NOMO-1 (cell line): ENCODE results near the gene NCKAP5.
"Not testable (repeated sequence)": the region's sequence is repeated elsewhere in the genome, so short reads cannot be mapped to it uniquely, and the experiment has no call there.

Experiments
- DNase-seq, 2 experiments: peaks; one replicate each; lab custom pipeline; 2025; ENCODE audit not compliant: unreplicated experiment in 2 of 2; lab: John Stamatoyannopoulos, UW

NCKAP5 gene

DNA sequence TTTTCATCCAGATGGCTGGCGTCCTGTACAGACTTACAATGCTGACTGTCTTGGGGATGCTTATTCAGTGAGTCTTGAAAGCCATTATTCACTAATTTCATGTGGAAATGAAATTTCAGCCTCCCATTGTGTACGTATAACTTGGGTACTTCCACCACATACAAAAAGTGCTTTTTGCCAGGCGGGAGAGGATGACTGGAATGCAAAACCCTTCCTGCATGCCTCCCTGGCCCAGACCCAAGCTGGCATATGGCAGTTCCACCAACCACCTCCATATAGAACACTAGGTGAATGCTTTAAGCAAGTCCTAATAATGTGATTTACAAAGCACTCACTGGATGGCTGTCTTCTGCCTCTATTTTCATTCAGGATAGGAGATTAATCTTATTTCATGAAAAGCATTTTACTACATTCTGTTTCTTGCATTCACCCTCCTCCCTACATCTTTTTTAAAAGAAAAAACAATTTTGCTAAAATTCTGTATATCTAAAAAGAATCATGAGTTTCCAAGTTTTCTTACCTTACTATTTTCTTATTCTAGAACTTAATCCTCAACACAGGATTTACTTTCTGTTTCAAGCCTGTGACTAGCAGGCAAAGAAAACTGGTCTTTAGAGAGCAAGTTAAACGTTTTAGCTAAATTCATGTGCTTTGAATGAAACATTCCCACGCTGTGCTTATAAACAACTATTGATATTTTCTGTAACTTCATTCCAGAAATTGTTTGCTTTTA is 327.6 kb downstream of the NCKAP5 start:
- DNase-seq = no peak

DNA sequence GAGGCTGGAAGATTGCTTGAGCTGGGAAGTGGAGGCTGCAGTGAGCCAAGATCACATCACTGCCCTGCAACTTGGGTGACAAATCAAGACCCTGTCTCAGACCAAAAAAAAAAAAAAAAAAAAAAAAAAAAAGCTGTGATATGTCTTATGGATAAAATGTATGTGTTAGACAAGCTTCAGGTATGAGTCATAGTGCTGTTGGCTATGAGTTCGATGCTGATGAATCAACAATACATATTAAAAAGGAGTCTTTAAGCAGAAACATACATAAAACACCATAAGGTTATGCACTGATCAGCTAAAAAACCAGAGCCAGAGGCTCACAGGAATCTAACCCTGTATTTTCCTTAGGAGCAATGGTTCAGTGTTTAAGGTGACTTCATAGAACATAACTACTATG is 332.3 kb downstream of the NCKAP5 start:
- no peak for DNase-seq

DNA sequence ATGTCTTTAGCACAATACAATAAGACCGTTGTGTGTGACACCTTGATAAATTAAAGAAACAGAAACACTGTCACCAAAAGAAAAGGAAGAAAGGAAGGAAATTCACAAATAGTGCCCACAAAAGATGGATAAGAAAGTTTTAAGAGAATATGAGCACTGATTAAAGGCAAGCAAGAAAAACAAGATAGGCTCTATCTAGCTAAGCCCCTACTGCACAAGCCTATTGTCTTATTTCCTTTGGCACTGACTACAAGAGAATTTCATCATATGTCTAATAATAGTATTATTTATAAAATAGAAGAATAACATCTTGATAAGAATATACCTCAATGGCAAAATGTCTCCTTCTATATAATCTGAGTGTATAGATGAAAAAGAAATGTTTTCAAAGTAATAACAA is 335.7 kb downstream of the NCKAP5 start:
- DNase-seq = no peak

DNA sequence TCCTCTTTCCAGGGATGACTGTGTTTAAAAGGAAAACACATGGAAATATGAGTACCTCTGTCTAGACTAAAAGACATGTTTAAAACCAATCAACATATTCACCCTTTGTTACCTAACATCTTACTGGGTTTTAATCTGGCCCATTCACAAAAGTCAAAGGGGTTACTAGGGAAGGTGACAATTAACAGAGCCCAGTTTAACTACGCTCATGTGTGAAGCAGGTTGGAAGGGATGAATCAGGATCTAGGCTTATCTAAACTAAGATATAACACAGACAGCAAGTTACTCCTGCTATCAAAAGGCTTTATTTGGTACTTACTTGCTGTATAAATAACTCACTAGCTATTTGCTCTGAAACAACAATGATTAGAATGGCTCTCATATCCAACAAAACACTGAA is 337.0 kb downstream of the NCKAP5 start:
- no peak for DNase-seq

DNA sequence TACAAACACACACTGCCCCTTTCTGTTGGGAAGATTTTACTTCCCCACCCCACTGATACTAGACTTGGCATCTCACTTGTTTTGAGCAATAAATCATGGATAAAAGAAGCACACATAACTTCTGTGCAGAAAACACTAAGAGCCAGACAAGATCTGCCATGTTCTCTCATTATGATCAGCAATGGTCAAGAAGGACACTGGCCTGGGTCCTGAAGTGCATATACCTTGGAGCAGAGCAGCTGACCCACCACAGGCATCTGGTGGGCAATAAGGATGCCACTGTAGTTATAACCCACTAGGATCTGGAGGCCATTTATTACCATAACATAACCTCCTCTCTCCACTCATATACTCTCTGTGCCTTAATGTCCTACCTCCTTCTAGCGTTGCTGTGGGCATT is 338.3 kb downstream of the NCKAP5 start:
- no peak for DNase-seq

GRCh38 chr2:133223226-133223625 is 345.0 kb downstream of the NCKAP5 start:
- DNase-seq = no peak

DNA sequence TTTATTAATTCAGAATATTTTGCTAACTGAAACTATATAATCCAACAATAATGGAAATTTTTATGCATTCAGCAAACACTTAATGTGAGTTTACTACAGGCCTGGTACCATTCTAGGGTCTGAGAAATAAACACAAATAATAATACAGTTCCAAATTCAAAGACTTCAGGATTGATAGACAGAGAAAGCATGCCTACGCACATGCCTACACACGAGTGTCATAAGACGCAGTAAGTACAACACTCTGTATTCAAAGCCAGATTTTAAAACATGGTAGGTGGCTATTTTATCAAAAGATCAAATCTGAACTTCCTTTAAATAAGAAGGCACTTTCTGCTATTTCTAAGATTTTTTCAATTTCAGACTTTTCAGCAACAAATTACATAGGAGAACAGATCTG is 346.9 kb downstream of the NCKAP5 start:
- DNase-seq = no peak

DNA sequence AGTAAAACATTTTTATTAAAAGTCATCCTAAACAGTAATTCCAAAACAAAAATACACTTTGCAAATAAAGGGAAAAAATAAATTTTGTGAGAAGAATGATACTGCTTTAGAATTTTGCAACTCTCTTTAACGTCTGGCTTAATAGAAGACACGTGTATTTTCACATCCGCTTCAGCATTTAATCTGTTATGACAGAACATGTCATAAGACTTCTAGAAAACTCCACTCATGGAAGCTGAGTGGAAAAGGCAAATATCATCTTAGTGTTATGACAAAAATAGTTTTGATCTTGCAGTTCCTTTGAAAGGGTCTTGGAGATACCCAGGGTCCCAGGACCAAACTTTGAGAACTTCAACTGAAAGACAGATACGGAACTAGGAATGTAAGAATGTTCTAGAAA is 350.1 kb downstream of the NCKAP5 start:
- DNase-seq = no peak

- no peak for DNase-seq
Measured at GRCh38 chr2:133215477-133215876, 352.8 kb downstream of the NCKAP5 start.

DNA sequence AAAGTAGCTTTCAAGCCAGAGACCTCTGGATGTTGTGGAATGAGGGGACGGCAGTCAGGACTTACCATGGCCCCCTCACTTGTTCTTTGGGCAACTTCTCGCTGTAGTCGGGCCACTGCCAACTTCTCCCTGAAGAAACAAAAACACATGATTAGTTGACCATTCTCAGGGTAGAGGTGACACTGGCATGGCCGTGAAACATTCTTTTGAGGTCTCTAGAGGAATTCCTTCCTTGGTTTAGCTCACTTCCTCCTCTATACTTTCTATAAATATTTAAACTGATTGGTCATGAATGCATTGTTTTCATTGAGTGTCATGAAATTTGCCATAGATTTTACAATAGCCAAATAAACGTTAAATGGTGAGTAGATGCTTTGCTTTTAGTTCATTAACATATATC is 354.6 kb downstream of the NCKAP5 start:
- DNase-seq = no peak

- no peak for DNase-seq
Measured at GRCh38 chr2:133209325-133209724, 358.9 kb downstream of the NCKAP5 start.

DNA sequence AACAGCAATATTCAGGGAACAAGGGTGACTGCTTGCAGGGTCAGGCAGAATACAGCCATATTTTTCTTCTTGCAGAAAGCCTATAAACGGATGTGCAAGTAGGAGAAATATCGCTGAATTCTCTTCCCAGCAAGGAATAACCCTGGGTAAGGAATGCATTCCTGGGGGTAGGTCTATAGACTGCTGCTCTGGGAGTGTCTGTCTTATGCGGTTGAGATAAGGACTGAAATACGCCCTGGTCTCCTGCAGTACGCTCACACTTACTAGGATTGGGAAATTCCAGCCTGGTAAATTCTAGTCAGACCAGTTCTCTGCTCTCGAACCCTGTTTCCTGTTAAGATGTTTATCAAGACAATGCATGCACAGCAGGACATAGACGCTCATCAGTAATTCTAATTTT is 361.6 kb downstream of the NCKAP5 start:
- not testable (repeated sequence) for DNase-seq

GRCh38 chr2:133204421-133204820 is 363.8 kb downstream of the NCKAP5 start:
- no peak for DNase-seq

DNA sequence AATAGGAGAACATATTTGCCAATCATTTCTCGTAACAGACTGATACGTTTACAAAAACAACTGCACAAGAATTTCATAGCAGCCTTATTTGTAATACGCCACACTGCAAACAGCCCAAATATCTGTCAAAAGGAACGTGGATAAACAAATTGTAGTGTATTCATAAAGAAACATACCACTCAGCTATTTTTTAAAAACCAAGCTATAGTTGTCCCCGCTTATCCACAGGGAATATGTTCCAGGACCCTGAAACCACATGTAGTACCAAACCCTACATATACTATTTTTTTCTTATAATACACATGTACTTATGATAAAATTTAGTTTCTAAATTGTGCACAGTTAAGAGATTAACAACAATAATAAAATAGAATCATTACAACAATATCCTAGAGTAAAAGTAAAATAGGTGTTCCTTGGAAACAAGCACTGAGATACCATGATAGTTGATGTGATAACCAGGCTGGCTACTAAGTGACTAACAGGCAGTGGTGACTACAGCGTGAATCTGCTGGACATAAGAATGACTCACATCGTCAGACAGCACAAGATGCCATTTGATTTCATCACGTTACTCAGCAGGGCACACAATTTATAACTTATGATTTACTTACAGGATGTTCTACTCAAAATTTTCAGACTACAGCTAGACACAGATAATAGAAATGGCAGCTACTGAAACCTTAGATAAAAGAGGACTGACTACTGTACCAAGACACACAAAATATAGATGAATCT is 367.4 kb downstream of the NCKAP5 start:
- DNase-seq = no peak

GRCh38 chr2:133198678-133199077 is 369.6 kb downstream of the NCKAP5 start:
- no peak for DNase-seq

GRCh38 chr2:133197156-133197555 is 371.1 kb downstream of the NCKAP5 start:
- no peak for DNase-seq

GRCh38 chr2:133194777-133195335 is 373.4 kb downstream of the NCKAP5 start:
- no peak for DNase-seq

DNA sequence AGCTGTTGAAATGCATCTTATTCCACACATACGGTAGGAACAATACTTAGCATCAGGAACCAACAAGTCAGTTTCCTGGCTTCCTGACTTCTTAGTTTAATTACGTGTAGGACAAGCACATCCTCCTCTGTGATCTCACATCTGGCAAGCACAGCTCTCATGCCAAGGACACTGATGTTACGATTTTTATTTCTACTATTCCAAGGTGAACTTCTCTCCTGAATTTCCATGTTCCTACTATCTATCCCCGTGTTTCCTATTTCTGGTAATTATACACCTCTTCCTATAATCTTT is 374.0 kb downstream of the NCKAP5 start:
- no peak for DNase-seq

- DNase-seq = no peak
Measured at GRCh38 chr2:133193544-133194361, 374.5 kb downstream of the NCKAP5 start.

GRCh38 chr2:133192028-133192427 is 376.2 kb downstream of the NCKAP5 start:
- no peak for DNase-seq

- DNase-seq = no peak
Measured at GRCh38 chr2:133177196-133177595, 391.1 kb downstream of the NCKAP5 start.
